Measurements from ENCODE around the gene LAMA2.
A peak's percentile ranks its signal among the peaks of the same experiment; 100 is the strongest.
"Not testable (repeated sequence)": the region's sequence is repeated elsewhere in the genome, so short reads cannot be mapped to it uniquely, and the experiment has no call there.

LAMA2 gene

GRCh38 chr6:129117355-129117754 is 234.4 kb downstream of the LAMA2 start:
- no peak for DNase-seq (ENCODE audit: low spot score)

GRCh38 chr6:129120856-129121638 is 238.1 kb downstream of the LAMA2 start:
- no peak for DNase-seq (ENCODE audit: low spot score)

GRCh38 chr6:129124347-129124746 is 241.4 kb downstream of the LAMA2 start:
- DNase-seq (ENCODE audit: low spot score) = no peak

DNA sequence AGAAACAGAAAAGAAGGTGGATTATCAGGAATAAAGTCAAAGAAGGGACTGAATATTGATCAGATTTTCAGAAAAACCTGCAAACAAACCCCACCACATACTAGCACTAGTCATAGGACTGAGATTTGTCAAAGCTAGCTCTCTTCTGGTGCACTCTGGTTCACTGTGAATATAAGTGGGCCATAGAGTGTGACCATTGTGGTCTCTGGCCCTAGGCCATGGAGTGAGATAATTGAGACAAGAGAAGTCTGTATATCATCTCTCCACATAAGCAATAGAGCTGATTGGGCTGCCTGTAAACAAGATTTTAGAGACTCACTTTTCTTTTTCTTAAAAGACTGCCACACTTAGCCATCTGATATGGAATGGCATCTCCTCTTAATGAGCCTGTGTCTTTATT is 247.2 kb downstream of the LAMA2 start:
- no peak for DNase-seq (ENCODE audit: low spot score)

- DNase-seq (ENCODE audit: low spot score) = no peak
These were observed 248.2 kb downstream of the LAMA2 start for GRCh38 chr6:129130959-129131681.

GRCh38 chr6:129133770-129134192 is 250.8 kb downstream of the LAMA2 start:
- no peak for DNase-seq (ENCODE audit: low spot score)

DNA sequence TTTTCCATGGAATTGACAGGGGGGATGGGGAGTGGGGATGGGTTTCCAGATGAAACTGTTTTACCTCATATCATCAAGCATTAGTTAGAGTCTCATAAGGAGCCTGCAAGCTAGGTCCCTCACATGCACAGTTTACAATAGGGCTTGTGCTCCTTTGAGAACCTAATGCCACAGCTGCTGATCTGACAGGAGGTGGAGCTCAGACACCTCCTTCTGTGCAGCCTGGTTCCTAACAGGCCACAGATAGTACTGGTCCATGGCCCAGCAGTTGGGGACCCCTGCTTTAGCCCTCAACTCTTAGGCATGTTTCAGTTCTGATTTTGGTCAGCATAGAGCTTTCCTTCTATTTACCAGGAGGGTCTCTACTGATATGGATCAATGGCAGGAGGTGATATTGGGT is 251.6 kb downstream of the LAMA2 start:
- DNase-seq (ENCODE audit: low spot score) = no peak

- DNase-seq (ENCODE audit: low spot score) = no peak
These were observed 252.5 kb downstream of the LAMA2 start for GRCh38 chr6:129135451-129135850.

DNA sequence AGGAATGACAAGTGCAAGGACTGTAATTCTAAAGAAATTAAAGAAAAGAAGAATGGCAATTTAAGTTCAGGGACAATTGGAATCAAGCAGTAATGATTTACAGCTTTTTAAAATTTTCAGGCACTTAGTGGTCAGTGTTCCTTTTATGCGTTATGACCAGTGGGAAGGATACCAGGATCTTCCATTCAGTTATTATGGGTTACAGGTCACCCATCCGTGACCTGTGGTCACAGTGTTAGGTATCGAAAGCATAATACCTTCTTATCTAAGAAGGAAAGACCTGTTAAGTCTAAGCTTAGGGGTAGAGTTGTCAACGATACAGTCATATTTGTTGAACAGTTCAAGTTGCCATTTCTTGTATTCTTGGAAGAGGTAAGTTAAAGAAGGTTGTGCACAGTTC is 253.8 kb downstream of the LAMA2 start:
- DNase-seq (ENCODE audit: low spot score) = no peak

- DNase-seq (ENCODE audit: low spot score) = no peak
These were observed 255.9 kb downstream of the LAMA2 start for GRCh38 chr6:129138739-129139405.

GRCh38 chr6:129140526-129140925 is 257.6 kb downstream of the LAMA2 start:
- no peak for DNase-seq (ENCODE audit: low spot score)

DNA sequence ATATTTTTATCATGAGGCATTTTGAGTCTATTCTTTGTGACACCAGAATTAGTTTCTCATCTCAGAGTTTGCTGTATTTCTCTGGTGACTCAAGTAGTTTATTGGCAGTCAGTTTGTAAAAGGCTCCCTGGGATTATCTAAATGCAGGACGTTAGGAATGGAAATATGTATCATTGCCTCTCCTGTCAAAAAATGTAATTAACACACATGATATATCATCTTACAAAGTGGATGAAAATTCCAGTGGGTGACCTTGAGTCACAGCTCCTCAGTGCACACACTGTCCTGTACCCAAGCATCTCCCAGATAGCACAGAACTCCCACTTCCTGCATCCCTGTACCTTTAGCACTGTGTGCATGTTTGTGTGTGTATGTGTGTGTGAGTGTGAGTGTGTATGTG is 258.6 kb downstream of the LAMA2 start:
- DNase-seq (ENCODE audit: low spot score) = no peak

DNA sequence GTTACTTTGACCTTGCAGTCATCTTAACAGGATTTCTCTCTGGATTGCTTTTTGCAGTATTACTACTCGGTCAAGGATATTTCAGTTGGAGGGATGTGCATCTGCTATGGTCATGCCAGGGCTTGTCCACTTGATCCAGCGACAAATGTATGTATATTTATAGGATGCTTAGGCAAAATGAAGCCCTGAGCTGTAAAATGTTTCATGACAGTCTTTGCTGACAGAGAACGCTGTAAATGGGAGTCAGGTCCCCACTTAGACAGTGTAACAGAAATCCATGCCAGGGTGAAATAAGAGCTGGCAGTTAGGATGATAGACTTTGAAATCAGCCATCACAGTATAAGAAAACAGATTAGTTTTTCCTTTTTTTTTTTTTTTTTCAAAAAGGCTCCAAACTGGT is 264.0 kb downstream of the LAMA2 start:
- DNase-seq (ENCODE audit: low spot score) = no peak

- no peak for DNase-seq (ENCODE audit: low spot score)
These were observed 267.6 kb downstream of the LAMA2 start for GRCh38 chr6:129150507-129150906.

- DNase-seq (ENCODE audit: low spot score) = no peak
These were observed 270.3 kb downstream of the LAMA2 start for GRCh38 chr6:129153257-129153656.

- DNase-seq (ENCODE audit: low spot score) = not testable (repeated sequence)
These were observed 276.3 kb downstream of the LAMA2 start for GRCh38 chr6:129159242-129159641.

DNA sequence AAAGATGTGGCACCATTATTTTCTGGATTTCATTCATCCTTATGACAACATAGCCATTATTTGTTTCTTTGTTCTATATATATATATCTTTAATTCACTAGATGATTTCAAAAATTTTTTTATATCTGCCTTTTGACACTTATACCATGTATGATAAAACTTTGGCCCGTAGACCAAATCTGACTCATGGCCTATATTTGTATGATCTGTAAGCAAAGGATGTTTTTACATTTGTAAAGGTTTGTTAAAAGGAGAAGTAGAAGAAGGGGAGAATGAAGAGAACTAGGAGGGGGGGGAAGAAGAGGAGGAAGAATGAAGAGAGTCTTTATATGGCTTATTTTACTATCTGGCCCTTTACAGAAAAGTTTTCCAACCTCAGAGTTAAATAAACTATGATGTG is 279.7 kb downstream of the LAMA2 start:
- DNase-seq (ENCODE audit: low spot score) = no peak

- DNase-seq (ENCODE audit: low spot score) = no peak
These were observed 280.6 kb downstream of the LAMA2 start for GRCh38 chr6:129163551-129163950.

DNA sequence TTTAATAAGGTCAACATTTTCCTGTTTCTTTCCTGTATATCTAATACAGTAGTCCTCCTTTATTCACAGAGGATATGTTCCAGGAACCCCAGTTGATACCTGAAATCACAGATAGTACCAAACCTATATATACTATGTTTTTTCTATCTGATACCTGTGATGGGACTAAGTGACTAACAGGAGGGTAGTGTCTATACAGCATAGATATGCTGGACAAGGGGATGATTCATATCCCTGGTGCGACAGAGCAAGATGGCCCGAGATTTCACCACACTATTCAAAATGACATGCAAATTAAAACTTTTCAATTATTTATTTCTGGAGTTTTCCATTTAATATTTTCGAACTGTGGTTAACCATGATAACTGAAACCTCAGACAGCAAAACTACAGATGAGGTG is 281.1 kb downstream of the LAMA2 start:
- DNase-seq (ENCODE audit: low spot score) = no peak

GRCh38 chr6:129172279-129172995 is 289.5 kb downstream of the LAMA2 start:
- peak; percentile 60 for DNase-seq (ENCODE audit: low spot score)

- DNase-seq (ENCODE audit: low spot score) = no peak
These were observed 292.1 kb downstream of the LAMA2 start for GRCh38 chr6:129175066-129175465.

DNA sequence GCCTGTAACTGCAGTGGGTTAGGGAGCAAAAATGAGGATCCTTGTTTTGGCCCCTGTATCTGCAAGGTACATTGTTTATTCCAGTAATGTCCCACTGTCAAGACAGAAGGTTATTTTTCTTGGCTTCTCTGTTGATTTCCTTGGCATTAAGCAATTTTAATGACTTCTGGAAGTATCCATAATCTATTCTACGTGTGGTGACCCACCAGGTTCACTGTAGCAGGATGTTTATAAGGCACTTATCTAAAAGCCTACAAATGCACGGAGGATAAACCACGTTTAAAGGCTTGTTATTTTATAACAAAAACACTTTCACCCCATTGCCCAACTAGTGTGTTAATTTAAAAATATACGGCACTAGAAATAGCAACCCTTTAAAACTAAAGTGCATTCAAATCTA is 294.9 kb downstream of the LAMA2 start:
- DNase-seq (ENCODE audit: low spot score) = no peak
